ENCODE measurements around the gene SBF2.

DNA sequence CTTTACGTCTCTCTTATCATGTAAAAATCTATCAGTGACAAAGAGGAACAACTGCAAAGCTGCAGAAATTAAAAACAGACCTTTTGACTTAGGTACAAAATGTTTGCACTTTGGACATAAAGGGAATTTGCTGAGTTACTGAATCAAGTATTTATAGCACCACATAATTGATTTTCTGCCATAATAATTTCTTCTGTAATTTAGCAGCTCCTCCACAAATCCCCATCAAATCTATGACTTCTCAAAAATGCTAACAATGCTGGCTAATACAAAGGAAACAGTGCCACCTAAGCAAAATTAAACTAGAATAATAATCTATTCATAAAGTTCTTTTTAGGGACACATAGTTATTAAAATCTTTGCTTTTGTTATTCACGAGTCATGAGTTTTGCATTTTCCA, 415.1 kb downstream of the SBF2 start:
- no peak for TF ChIP-seq CTCF (conservative IDR thresholded peaks at IDR 0.05; ENCODE audit: low read depth, low read length)
- TF ChIP-seq EZH2 (IDR thresholded peaks at IDR 0.05; ENCODE audit: low read length, unreplicated experiment) = no peak
